IMR-90 (cell line): ENCODE data around the gene ANKRD13A. TPM values are rescaled to one million over a fixed set of nuclear protein-coding genes. Genes with fewer than 3 reads are reported as not detected.

Source experiments
- ATAC-seq: fragments of 200-7000 bp; cut with Tn5 transposase; 2 replicates; pipeline ENCODE4 v1.9.1; 2020; ENCODE audit warnings: low read depth, mild to moderate bottlenecking, moderate library complexity
- BruUV-seq: library from RNA; stranded (reverse); fragments of 400-500 nt; replicated peaks from 2 replicates; lab custom pipeline; 2021; lab: Mats Ljungman, UMichigan
- CTCF ChIA-PET: fragments of 300-600 bp; formaldehyde crosslinking; extraction: SDS; loops from one replicate; lab custom pipeline; 2021; ENCODE audit warnings: antibody characterized with exemption; lab: Yijun Ruan, JAX
- POLR2A ChIA-PET: fragments of 300-600 bp; sonication (Branson Sonifier 250); formaldehyde crosslinking; loops from one replicate; lab custom pipeline; 2022; ENCODE audit warnings: antibody characterized with exemption; ENCODE audit not compliant: unreplicated experiment; lab: Charles Lee
- DNase-seq: peaks from one replicate; pipeline ENCODE4 v3.0.0; 2013
- H2AFZ ChIP-seq: replicated peaks from 2 replicates; pipeline ENCODE3; 2013; ENCODE audit warnings: low read length, mild to moderate bottlenecking; ENCODE audit not compliant: poor library complexity
- H2AK5ac ChIP-seq: 2 replicates; pipeline ENCODE4 v1.6.1; 2013; ENCODE audit warnings: low read depth, low read length, inconsistent platforms
- H2AK9ac ChIP-seq: replicated peaks from 2 replicates; pipeline ENCODE3; 2013; ENCODE audit warnings: mild to moderate bottlenecking, low read depth, low read length, moderate library complexity; ENCODE audit not compliant: poor library complexity
- H2BK120ac ChIP-seq: 2 replicates; pipeline ENCODE4 v1.6.1; 2013; ENCODE audit warnings: low read depth, low read length, inconsistent platforms
- H2BK15ac ChIP-seq: 3 replicates; pipeline ENCODE4 v1.6.1; 2013; ENCODE audit warnings: low read depth, low read length, inconsistent platforms
- H2BK20ac ChIP-seq: 2 replicates; pipeline ENCODE4 v1.6.1; 2013; ENCODE audit warnings: low read depth, mild to moderate bottlenecking, inconsistent platforms, low read length, moderate library complexity
- H2BK5ac ChIP-seq: 2 replicates; pipeline ENCODE4 v1.6.1; 2013; ENCODE audit warnings: mild to moderate bottlenecking, low read depth, low read length, inconsistent platforms; ENCODE audit not compliant: poor library complexity, severe bottlenecking
- H3K14ac ChIP-seq: replicated peaks from 2 replicates; pipeline ENCODE4 v1.6.1; 2013; ENCODE audit warnings: low read depth, low read length, inconsistent platforms
- H3K18ac ChIP-seq: 2 replicates; pipeline ENCODE4 v1.6.1; 2013; ENCODE audit warnings: low read depth, low read length, control low read depth
- H3K23ac ChIP-seq: 2 replicates; pipeline ENCODE4 v1.6.1; 2013; ENCODE audit warnings: low read depth, low read length, inconsistent platforms
- H3K27ac ChIP-seq: 2 replicates; pipeline ENCODE4 v1.5.1; 2013; ENCODE audit warnings: mild to moderate bottlenecking, control low read depth, low read length; ENCODE audit not compliant: insufficient read depth
- H3K27me3 ChIP-seq: 2 replicates; pipeline ENCODE4 v1.6.1; 2013; ENCODE audit warnings: low read length; ENCODE audit not compliant: control insufficient read depth, insufficient read depth
- H3K36me3 ChIP-seq: 2 replicates; pipeline ENCODE4 v1.6.1; 2013; ENCODE audit warnings: low read length, mixed read lengths; ENCODE audit not compliant: control insufficient read depth, insufficient read depth
- H3K4ac ChIP-seq: 2 replicates; pipeline ENCODE4 v1.6.1; 2013; ENCODE audit warnings: low read depth, low read length, inconsistent platforms
- H3K4me1 ChIP-seq: 2 replicates; pipeline ENCODE4 v1.6.1; 2013; ENCODE audit warnings: low read length, mixed read lengths; ENCODE audit not compliant: control insufficient read depth, insufficient read depth
- H3K4me2 ChIP-seq: 2 replicates; pipeline ENCODE4 v1.6.1; 2013; ENCODE audit warnings: low read depth, mild to moderate bottlenecking, control low read depth, low read length, moderate library complexity
- H3K4me3 ChIP-seq: 2 replicates; pipeline ENCODE4 v1.5.1; 2013; ENCODE audit warnings: low read depth, mild to moderate bottlenecking, control low read depth, low read length, moderate library complexity; ENCODE audit not compliant: insufficient read depth
- H3K56ac ChIP-seq: 2 replicates; pipeline ENCODE4 v1.6.1; 2013; ENCODE audit warnings: low read length, inconsistent platforms; ENCODE audit not compliant: insufficient read depth; ENCODE audit errors: extremely low read depth
- H3K79me1 ChIP-seq, 2 experiments: 2 replicates each; pipeline ENCODE4 v1.6.1; 2013; ENCODE audit warnings: low read length in 2 of 2, inconsistent platforms in 1 of 2, low read depth in 1 of 2
- H3K9ac ChIP-seq: 2 replicates; pipeline ENCODE4 v1.6.1; 2013; ENCODE audit warnings: low read depth, low read length, control low read depth
- H3K9me1 ChIP-seq: 2 replicates; pipeline ENCODE4 v1.6.1; 2013; ENCODE audit warnings: low read length, inconsistent platforms; ENCODE audit not compliant: insufficient read depth
- H3K9me3 ChIP-seq: 2 replicates; pipeline ENCODE4 v1.6.1; 2013; ENCODE audit warnings: low read length; ENCODE audit not compliant: control insufficient read depth, insufficient read depth
- H4K20me1 ChIP-seq: 2 replicates; pipeline ENCODE4 v1.6.1; 2013; ENCODE audit warnings: low read length, inconsistent platforms; ENCODE audit not compliant: insufficient read depth
- H4K5ac ChIP-seq: 2 replicates; pipeline ENCODE4 v1.6.1; 2013; ENCODE audit warnings: mild to moderate bottlenecking, low read depth, low read length, control low read depth
- H4K8ac ChIP-seq, 2 experiments: 2 replicates each; pipeline ENCODE4 v1.6.1; 2013; ENCODE audit warnings: low read depth in 2 of 2, low read length in 2 of 2, control low read depth in 1 of 2, inconsistent platforms in 1 of 2
- H4K91ac ChIP-seq: 2 replicates; pipeline ENCODE4 v1.6.1; 2013; ENCODE audit warnings: low read depth, low read length, inconsistent platforms; ENCODE audit not compliant: insufficient read depth
- BHLHE40 ChIP-seq: fragments of 150-350 bp; IDR thresholded peaks from 2 replicates; pipeline ENCODE4 v1.6.1; 2016; ENCODE audit warnings: mild to moderate bottlenecking, low read depth, low read length
- CTCF ChIP-seq: conservative IDR thresholded peaks from 2 replicates; pipeline ENCODE4 v1.5.1; 2012; ENCODE audit warnings: mild to moderate bottlenecking, low read depth, low read length, improper control_type of control experiment
- FOS ChIP-seq: fragments of 150-350 bp; IDR thresholded peaks from 2 replicates; pipeline ENCODE4 v1.6.1; 2016; ENCODE audit warnings: low read depth, low read length
- MAFK ChIP-seq: IDR thresholded peaks from 2 replicates; pipeline ENCODE4 v1.6.1; 2012; ENCODE audit warnings: low read depth, low read length, improper control_type of control experiment
- MAZ ChIP-seq: IDR thresholded peaks from 2 replicates; pipeline ENCODE4 v1.6.1; 2012; ENCODE audit warnings: low read depth, mild to moderate bottlenecking, low read length, improper control_type of control experiment, moderate library complexity, borderline replicate concordance
- MXI1 ChIP-seq: IDR thresholded peaks from 2 replicates; pipeline ENCODE4 v1.6.1; 2012; ENCODE audit warnings: low read depth, mild to moderate bottlenecking, low read length, moderate library complexity, borderline replicate concordance
- NFE2L2 ChIP-seq: fragments of 150-350 bp; IDR thresholded peaks from 2 replicates; pipeline ENCODE4 v1.6.1; 2016; ENCODE audit warnings: low read depth, mild to moderate bottlenecking, low read length
- RAD21 ChIP-seq: IDR thresholded peaks from 2 replicates; pipeline ENCODE4 v1.6.1; 2012; ENCODE audit warnings: low read length, improper control_type of control experiment
- RCOR1 ChIP-seq: IDR thresholded peaks from 2 replicates; pipeline ENCODE4 v1.6.1; 2012; ENCODE audit warnings: mild to moderate bottlenecking, low read length, improper control_type of control experiment; ENCODE audit not compliant: insufficient replicate concordance
- RFX5 ChIP-seq: IDR thresholded peaks from 2 replicates; pipeline ENCODE4 v1.8.0; 2012; ENCODE audit warnings: low read depth, mild to moderate bottlenecking, low read length, moderate library complexity
- SMC3 ChIP-seq: fragments of 150-350 bp; IDR thresholded peaks from 2 replicates; pipeline ENCODE4 v1.6.1; 2016; ENCODE audit warnings: low read depth, mild to moderate bottlenecking, antibody characterized with exemption, low read length, moderate library complexity
- USF2 ChIP-seq: fragments of 150-350 bp; IDR thresholded peaks from 2 replicates; pipeline ENCODE4 v1.6.1; 2017; ENCODE audit warnings: mild to moderate bottlenecking, antibody characterized with exemption, low read length, low read depth
- WGBS, 2 experiments: methylation state at CpG; one replicate each; pipeline versions ENCODE4 v1.1.5 to v1.1.7; 2013; ENCODE audit warnings: missing lambda C conversion rate in 2 of 2; ENCODE audit not compliant: insufficient read length in 1 of 2; ENCODE audit errors: extremely low coverage in 2 of 2; 5-methylcytosine and 5-hydroxymethylcytosine counted together
- dilution Hi-C: fragments of 300-500 bp; cut with HindIII; formaldehyde crosslinking; loops from one replicate; pipeline ENCODE4 v1.14.3; 2018; ENCODE audit warnings: low sequenced_read_pairs; ENCODE audit not compliant: unreplicated experiment
- in situ Hi-C: fragments of 300-500 bp; cut with MboI; formaldehyde crosslinking; loops from 3 replicates; pipeline ENCODE4 v1.14.3; 2019; ENCODE audit warnings: low sequenced_read_pairs, inconsistent platforms, mixed read lengths
- intact Hi-C: fragments of 100-400 bp; cut with micrococcal nuclease; formaldehyde crosslinking; loops from 2 replicates; pipeline ENCODE4 v1.10.0; 2022
- polyA plus RNA-seq, 3 experiments: library from polyadenylated mRNA; depleted of rRNA; stranded (reverse); fragments of >200 nt; gene quantifications; 2 replicates each; pipeline ENCODE4 v1.2.3, GENCODE V29; 2012; ENCODE audit warnings: low replicate concordance in 1 of 3
- total RNA-seq: library from RNA; depleted of rRNA; stranded (reverse); fragments of >200 nt; gene quantifications from 2 replicates; pipeline ENCODE4 v1.2.3, GENCODE V29; 2012

The ANKRD13A gene
- total and polyA plus RNA-seq, 2 of the 4 experiments (the other 2 are of a cell fraction) = 299 to 449 TPM

GRCh38 chr12:110039085-110039807 is 40.0 kb downstream of the ANKRD13A start:
- POLR2A ChIA-PET = no interaction called here
- Histone ChIP-seq H4K8ac (peak overlapping the region; percentile 60 to 88), H2AK5ac (peak overlapping the region; percentile 87), H2BK120ac (peak overlapping the region; percentile 93), H3K4me3 (no peak overlapping the region), H3K9ac (peak overlapping the region; percentile 68), H2AFZ (no peak overlapping the region), H4K5ac (peak overlapping the region; percentile 52), H3K36me3 (peaks cover 40% of the 10 kb centered on the region), H3K4ac (peak overlapping the region; percentile 96), H3K18ac (peak overlapping the region; percentile 94), H3K9me1 (peaks cover 18% of the 10 kb centered on the region), H3K14ac (peak overlapping the region; percentile 55), H3K27ac (peak overlapping the region; percentile 99), H3K23ac (peak overlapping the region; percentile 79), H2BK15ac (peak overlapping the region; percentile 48; the same call in 2 of the 3 replicates), H4K91ac (peak overlapping the region; percentile 92), H3K27me3 (no peaks in the 10 kb centered on the region), H3K4me2 (peak overlapping the region; percentile 17), H3K79me1 (peaks cover 41 to 66% of the 10 kb centered on the region in 2 experiments), H3K56ac (peak overlapping the region; percentile 84), H2AK9ac (peak overlapping the region; percentile 18), H4K20me1 (peaks cover 19% of the 10 kb centered on the region), H3K4me1 (peaks cover 28% of the 10 kb centered on the region), H3K9me3 (no peaks in the 10 kb centered on the region), H2BK5ac (peak overlapping the region; percentile 99), H2BK20ac (peak overlapping the region; percentile 89)
- TF ChIP-seq USF2 (0 out of 2 replicates have a peak, but pooled peaks have one; percentile 19), BHLHE40 (peak; percentile 96), FOS (peak; percentile 90), SMC3 (no peak), CTCF (no peak), RFX5 (no peak), NFE2L2 (0 out of 2 replicates have a peak, but pooled peaks have one; percentile 7), MAFK (peak; percentile 76), RCOR1 (peak; percentile 33), MXI1 (no peak), RAD21 (0 out of 2 replicates have a peak, but pooled peaks have one; percentile 5), MAZ (no peak)
- no TSS peak for BruUV-seq
- peak; percentile 84 for ATAC-seq
- WGBS, 2 experiments = 0% methylated on average over 2 of the region's 5 CpGs; no CpG with 5 or more reads in 1 of the 2 experiments
- dilution Hi-C loops = no loop called here
- CTCF ChIA-PET = interaction anchor here (0.6 kb wide), 1 partner anchor 53 kb away, joined by 3 read pairs; no protein-coding TSS in a partner anchor
- intact Hi-C loops = loop anchor here (2.0 kb wide), 1 partner anchor 104 kb away; no protein-coding TSS in a partner anchor
- peak; percentile 98 for DNase-seq
- in situ Hi-C loops = no loop called here
